NCI-H524 treated with DMSO at 0.1 percent for 48 hours (cell line): ENCODE results near the gene PAX8.
"Not testable (repeated sequence)": the region's sequence is repeated elsewhere in the genome, so short reads cannot be mapped to it uniquely, and the experiment has no call there.

ENCODE experiments used
- DNase-seq: peaks from one replicate; lab custom pipeline; 2025; lab: John Stamatoyannopoulos, UW

The PAX8 gene

DNA sequence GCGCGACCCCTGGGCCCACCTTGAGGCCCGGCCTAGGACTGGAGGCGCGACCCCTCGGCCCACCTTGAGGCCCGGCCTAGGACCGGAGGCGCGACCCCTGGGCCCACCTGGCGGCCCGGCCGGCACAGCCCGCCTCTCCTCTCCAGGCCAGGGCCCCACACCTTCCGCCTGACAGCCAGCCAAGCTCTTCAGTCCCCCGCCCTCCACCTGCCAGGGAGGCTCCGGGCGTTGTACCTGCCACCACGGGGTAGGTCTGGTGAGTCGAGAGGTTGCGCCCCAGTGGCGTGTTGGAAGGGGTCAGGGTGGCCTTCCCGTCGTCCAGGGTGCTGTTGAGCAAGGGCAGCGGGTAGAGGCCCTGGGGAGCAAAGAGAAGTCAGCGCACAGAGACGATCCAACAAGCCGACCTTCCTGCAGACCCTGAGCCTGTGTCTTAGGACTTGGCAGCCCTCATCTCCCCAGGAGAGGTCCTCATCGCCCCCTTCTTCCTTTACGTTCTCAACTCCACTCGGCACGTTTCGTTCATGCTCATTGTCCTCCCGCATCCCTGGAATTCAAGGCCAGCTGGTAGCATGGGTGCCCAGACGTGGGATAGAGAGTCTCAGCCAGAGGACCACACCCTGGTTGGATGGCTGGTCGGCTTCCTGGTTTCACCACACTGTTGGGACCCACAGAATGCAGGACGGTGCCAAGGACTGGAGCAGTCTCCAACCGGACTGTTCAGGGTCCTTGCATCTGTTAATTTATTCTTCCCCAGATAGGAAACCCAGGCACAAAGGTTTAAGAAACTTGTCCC is 42.2 kb downstream of the PAX8 start:
- DNase-seq: no peak

DNA sequence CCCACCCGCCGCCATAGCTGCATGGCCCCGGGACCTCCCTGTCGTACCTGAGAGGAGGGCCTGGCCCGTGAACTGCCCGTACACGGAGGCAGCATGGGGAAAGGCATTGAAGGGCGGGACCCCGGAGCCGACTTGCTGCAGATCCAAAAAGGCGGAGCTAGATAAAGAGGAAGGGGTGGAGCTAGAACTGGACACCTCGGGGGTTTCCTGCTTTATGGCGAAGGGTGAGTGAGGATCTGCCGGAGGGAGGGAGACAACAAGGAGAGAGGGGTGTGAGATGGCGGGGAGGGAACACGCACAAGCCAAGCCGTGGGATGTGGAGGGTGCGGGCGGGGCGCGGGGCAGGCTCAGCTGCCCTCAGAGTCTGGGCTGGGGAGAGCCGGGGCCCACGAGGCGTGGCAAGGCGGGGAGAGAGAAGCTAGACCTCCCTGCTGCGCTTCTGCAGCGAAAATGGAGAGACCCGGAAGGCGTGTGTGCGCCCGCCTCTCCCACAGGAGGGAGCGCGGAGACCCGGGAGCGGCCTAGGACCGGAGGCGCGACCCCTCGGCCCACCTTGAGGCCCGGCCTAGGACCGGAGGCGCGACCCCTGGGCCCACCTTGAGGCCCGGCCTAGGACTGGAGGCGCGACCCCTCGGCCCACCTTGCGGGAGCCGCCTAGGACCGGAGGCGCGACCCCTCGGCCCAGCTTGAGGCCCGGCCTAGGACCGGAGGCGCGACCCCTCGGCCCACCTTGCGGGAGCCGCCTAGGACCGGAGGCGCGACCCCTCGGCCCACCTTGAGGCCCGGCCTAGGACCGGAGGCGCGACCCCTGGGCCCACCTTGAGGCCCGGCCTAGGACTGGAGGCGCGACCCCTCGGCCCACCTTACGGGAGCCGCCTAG is 43.1 kb downstream of the PAX8 start:
- DNase-seq: not testable (repeated sequence)

DNA sequence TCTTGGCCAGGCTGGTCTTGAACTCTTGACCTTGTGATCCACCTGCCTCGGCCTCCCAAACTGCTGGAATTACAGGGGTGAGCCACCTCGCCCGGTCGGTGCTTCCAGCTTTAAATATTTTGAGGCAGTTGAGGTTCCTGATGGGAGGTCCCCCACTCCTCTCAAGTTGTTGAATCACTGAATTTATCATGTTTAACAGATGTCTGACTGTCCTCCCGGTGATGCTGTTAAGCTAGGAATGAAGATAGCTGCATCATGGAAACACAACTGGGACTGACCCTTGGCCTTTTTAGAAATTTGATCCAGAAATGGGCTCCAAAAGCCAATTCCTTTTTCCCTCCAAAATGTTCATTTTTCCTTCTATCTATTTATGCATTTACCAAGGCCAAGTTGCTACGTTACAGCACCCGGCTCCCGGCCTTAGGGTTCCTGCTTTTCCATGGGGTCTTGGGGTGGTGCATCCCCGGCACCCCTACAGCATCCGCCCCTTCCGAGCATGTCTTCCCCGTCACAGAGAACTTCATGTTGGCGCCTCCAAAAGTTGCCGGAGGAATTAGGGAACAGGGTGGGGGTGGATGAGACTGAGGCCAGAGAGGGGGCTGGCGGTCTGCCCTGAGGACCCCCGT is 43.9 kb downstream of the PAX8 start:
- DNase-seq: no peak

DNA sequence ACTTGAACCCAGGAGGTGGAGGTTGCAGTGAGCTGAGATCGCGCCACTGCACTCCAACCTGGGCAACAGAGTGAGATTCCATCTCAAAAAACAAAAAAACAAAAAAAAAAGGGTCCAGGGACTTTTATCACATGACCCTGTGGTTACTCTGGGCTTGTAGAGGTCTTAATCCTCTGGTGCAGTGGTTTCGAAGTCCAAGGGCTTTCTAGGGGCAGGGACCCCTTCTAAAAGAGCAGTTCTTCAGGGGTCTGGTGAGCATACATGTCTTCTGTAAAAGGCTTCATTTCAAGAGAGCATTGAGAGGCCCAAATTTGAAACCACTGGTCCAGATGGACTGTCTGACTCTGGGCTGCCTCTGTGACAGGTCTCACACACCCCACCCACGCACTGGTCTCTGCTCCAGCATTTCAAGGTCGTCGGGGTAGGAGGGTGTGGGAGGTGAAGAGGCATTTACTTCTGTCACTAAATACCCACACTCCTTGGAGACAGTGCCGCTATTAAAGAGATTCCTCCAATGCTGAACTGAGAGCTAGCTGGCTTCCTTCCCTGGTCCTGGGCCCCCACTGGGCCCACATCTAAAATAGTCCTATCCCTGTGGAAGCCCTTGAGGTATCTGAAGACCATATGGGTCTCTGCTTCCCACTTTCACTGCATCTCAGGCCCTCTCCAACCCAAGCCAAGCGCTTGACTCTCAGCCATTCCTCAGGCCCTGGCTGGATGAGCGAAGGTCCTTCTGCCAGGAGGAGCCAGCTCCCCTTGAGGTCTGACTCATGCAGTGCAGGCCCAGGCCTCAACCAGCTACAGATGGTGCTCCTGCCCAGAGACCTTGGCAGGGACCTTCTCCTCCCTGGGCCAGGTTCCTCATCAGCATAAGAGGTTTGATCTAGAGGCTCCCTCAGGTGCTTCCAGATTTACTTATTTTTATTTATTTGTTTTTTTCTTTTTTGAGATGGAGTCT is 44.8 kb downstream of the PAX8 start:
- DNase-seq: no peak

DNA sequence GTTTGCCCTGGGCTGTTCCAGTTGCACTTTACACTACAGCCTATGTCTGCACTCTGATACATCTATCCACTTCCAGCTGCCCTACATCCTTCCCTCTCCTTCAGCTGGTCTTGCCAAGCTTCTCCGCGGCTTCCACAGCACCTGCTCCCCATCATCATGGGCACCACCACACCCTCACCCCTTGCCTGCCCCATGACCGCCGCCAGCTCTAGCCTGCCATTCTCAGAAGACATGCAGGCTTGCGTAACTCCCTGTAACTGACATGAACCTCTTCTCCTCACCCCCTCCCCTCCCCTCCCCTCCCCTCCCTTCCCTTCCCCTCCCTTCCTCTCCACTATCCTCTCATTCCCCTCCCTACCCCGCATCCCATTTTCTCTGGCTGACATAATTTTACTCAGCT is 46.0 kb downstream of the PAX8 start:
- no peak for DNase-seq

DNA sequence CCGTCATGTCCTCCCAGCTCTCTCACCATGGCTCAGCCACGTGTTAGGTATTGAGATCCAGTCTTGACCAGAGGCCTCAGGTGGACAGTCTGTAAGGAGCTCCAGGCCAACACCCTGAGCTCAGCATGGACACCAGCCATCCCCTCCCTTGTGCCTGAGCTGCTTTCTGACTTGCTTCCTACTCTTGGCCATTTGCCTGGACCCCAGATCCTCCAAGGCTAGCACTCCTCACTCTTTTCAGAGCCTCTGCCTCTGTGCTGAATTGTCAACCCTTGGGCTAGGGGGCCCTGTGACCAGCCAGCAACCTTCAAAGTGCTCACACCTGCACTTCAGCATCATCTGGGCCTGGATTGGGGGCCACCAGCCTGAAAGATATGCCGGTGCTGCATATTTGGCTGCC is 46.6 kb downstream of the PAX8 start:
- no peak for DNase-seq

DNA sequence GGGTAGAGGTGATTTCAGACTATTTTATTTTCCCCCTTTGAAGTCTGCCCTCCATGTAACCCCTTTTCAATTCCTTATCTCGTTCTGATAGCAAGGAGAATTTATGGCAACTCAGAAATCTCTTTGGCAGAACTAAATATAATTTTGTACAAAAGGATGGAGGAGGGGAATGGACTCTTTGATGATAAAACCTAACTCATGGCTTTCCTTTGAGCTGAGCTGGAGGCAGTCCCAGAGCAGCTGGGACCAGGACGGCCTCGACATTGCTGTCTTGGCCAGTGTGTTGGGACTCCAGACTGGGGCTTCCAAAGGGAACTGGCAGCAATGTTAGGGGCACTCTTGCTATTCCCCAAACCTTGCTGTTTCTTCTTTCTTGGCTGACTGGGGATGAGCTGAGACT is 47.7 kb downstream of the PAX8 start:
- DNase-seq: no peak

DNA sequence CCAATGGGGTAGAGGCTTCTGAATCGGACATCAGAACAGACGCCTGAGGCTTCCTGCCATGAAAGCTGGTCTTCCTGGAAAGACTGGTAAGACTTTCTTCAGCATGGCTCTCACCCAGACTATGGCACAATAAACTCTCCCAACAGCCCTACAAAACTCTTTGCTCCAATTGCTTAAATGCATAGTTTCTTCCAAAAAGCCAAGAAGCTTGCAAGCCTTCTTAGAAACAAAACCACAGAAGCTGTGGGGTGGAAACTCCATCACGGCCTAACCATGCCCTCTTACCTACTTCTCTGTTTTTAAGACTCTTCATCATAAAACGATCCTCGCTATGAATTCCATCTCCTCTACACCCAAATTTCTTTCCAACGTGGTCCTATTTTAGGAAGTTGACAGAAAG is 48.2 kb downstream of the PAX8 start:
- DNase-seq: no peak

DNA sequence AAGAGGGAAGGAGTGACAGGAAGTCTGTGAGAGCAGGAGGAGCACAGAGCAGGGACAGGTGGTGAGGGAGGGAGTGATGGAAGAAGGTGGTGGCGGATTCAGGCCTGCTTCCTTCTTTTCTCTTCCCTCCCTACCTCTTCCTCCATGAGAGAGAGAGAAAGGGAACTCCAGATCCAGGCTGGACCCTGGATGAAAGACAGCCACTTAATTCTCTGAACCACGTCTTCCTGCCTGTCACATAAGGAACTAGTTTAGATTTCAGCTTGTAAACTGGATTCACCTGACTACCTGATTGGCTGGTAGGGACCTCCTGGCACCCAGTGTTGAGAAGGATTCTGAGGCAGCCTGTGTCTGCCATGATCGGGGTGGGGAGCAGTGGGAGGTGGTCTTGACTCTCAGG is 48.9 kb downstream of the PAX8 start:
- DNase-seq: no peak

DNA sequence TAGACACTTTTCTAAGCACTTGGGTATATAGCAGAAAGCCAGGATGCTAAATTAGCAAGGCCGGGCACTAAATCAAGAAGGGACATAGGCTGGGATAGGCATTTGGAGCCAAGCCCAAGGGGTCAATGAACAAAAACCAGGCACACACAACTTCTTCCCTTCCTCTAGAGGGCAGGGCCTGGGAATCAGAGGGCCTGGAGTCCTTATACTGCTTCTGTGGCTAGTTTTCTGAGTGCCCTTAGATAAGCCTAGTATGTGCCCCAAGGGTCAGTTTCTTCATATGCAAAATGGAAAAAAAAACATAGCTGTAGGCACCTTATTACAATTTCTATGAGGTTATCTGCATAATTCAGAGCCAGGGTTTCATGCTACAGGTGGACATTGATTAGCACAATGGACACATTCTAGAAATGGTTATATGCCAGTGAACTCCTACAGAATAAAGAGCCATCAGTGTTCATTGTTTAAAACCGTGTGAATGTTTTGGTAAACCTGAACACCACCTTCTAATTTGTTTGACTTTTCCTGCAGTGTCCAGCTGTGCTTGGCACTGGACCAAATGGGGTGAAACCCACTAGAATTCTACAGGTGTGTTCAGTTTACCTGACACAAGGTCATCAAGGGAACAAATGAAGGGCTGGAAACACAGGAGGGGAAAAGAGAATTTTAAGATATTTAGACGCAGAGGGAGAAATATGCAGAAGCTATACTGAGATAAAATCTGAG is 49.6 kb downstream of the PAX8 start:
- DNase-seq: no peak

DNA sequence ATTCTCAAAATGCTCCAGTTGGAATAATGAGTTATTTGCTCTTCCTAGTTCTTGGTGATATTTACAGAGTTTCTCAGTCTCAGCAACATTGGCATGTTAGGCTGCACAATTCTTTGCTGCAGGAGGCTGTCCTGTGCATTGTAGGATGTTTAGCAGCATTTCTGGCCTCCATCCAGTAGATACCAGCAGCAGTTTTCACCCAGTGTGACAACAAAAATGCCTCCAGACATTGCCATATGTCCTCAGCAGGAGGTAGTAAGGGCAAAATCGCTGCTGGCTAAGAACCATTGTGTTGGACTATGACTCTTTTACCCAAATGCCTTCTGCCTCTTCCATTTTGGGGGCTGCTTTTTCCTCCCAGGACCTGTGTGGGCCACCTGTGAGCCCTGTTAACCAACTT is 50.4 kb downstream of the PAX8 start:
- no peak for DNase-seq

DNA sequence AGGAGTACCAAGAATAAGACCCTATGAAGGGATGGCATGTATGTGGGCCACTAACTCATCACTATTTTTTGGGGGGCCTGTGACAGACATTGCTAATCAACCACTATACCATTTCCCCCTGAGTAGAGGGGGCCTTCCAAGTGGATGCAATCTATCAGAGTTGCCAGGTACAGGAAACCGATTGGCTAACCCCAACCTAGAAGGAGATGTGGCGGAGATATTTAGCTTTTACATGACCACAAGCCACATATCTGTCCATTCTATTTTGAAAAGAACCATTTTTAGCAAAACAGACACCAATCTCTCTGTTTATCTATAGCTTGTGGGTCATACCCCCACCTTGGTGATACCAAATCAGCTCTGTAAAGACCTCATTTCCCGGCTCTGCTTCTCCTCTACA is 51.0 kb downstream of the PAX8 start:
- DNase-seq: no peak

DNA sequence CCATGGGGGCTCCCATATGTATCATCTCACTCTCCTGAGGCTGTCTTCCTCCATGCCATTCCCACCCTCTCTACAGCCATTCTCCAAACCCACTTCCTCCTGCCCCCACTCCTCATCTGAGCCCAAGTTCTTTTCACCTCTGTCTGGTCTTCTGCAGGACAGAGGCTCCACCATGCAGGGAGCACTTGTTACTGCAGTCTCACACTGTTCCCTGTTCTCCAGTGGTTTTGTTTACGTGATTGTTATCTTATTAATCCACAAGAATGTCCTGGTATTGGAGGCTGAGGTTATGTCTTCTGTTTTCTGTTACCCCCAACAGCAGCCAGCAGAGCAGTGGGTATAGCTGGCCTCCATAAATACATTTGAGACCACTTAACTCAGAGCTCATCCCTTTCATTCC is 51.4 kb downstream of the PAX8 start:
- DNase-seq: no peak

DNA sequence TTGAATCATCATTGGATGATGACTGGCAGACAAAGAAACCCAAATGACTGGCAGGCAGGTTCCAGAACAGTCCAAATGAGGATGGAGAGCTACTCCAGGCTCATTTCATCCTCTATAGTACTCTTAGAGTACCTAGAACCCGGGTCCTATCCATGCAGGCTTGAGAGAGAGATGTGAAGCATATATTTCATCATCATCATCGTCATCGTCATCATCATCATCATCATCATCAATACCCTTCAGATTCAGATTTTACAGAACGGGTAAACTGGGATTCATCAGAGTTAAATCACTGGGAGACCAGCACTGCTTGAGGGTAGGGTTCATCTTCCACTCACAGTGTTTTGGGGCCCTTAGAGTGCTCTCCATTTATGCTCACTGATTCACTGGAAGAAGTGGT is 52.3 kb downstream of the PAX8 start:
- DNase-seq: no peak

DNA sequence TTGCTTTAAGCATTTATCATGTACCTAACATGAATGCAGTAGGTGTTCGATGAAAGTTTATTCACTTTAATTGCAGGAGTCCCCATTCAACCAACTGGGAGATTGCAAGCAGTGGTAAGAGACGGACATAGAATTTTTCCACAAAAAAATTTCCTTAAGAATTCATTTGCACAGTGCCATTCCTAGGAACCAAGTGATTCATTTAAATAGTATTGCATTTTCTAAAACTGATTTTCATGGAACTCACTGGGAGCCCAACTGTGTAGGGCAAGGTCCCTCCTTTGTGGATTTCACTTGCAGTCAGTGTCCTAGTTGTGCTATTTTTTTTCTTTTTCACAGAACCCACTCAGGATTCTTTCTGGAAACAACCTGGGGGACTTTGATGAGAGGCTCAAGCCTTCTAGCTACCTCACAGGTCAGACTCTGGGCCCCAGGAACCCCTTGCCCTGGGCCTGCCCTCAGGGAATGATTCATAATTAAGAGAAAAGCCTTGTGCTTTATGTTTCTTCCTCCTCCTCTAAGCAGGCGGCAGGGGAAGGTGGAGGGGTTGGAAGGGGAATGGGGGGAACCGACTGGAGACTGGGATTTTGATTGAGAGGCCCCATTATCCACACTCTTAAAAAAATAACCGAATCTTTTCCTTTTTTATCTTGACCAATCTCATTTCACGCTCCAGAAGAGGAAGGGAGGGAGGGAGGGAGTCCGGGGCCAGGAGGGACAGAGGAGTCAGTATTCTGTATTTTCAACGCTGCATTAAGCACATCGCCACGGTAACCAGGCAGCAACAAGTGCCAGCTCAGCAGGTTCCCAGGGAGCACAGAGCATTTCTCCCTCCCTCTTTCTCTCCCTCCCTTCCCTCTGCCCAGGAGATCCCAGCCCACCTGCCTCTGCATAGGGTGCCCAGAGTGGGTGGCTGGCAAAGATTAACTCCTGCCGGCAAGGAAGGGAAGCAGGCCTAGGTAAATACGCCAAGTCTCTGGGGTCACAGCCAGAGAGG is 53.2 kb downstream of the PAX8 start:
- DNase-seq: no peak

DNA sequence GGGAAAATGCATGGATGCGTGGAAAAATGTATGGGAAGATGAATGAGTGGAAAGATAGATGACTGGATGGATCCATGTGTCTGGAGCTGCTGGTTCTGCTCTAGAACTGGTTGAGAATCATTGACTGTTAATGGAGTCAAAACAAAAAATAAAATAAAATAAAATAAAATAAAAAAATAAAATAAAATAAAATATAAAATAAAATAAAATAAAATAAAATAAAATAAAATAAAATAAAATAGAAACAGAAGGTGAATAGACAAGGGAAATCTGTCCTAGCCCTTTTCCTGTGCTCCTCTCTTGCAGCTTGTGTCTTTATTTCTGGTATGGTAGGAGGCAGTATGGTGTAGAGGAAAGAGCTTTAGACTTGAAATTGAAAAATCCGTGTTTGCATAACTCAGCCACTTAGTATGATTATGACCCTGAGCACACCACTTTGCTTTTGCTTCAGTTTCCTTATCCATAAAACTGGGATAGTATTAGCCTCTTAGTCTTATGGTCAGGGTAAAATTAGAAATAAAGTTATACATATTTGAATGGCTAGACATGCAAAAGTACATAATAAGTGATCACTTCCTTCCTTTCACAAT is 54.0 kb downstream of the PAX8 start:
- DNase-seq: no peak

DNA sequence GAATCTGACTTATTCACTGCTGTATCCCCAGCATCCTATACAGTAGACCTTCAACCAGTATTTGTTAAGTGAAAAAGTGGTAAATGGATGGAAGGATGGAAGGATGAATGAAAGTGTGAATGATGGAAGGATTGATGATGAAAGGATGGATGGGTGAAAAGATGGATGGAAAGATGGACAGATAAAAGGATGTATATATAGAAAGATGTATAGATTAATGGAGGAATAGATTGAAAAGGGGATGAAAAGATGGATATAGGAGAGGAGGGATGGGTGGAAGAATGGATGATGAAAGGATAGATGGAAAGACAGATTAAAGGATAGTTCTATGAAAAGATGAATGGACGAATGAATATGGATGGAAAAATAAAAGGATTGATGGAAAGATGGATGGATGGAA is 54.9 kb downstream of the PAX8 start:
- DNase-seq: no peak

DNA sequence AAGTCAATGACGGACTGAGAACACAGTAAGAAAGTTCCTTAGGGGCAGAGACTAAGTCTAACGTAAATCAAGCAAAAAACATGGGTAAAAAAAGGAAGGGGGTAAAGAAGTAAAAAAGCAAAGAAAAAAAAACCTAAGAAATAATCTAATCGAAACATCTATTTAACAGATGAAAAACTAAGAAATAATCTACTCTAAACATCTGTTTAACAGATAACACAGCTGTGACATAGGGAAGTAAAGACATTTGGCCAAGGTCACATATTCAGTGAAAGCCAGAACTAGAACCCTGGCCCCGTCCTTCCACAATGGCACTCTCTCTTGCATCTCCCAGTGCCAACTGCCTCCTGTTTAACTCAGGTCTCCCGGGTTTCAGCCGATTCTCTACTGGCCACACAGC is 56.9 kb downstream of the PAX8 start:
- DNase-seq: no peak

DNA sequence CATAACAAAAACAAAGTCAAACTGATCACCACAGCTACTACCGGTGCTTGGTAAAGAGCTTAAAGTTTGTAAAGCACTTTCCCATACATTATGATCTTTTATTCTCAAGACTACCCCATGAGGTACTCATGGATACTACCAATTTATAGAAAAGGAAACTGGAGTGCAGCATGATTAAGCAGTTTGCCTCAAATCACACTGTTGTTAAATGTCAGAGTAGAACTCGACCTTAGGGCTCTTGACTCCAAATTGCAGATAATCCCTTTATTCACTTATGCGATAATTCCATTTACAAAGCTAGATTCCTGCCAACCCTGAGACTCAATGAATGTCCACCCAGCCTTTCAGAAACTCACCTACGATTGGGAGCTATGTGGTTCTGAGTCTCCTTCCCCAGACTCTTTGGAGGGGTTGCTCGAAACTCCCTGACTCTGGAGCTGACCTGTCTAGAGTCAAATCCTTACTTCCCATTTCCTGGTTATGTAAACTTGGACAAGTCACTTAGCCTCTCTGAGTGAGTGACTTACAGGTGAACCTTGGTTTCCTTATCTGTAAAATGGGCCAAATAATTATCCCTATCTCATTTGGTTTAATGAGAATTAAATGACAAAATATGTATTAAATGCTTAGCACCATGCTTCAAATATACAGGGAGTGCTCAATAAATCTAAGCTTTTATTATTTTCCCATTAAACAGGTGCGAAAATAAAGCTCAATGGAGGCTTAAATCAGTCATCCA is 57.6 kb downstream of the PAX8 start:
- no peak for DNase-seq
